ENCODE results near the gene FRMD8. TPM values are rescaled to one million over a fixed set of nuclear protein-coding genes. Genes with fewer than 3 reads are reported as not detected.

Gene FRMD8
- total and polyA plus RNA-seq, 2 experiments from 2014 or later = 7.0 to 35.4 TPM

GRCh38 chr11:65424205-65425104, 38.0 kb downstream of the FRMD8 start:
- Mint-ChIP-seq H3K4me1 (peaks cover 81% of the 10 kb centered on the region), H3K27ac (no peak overlapping the region; the same call in 1 of the 2 replicates), H3K36me3 (ENCODE audit: low read depth) (no peaks in the 10 kb centered on the region), H3K4me3 (peak overlapping the region; percentile 73), H3K9me3 (no peaks in the 10 kb centered on the region; the same call in 2 of the 3 replicates), H3K27me3 (ENCODE audit: insufficient read depth, low read depth, poor library complexity) (peaks cover 21% of the 10 kb centered on the region)
- TF ChIP-seq POLR2AphosphoS5 (IDR thresholded peaks at IDR 0.05; ENCODE audit: low read depth) (no peak), EZH2phosphoT487 (IDR thresholded peaks at IDR 0.05; ENCODE audit: unreplicated experiment) (no peak), CREB1 (CRISPR knock-in tag; IDR thresholded peaks at IDR 0.05; ENCODE audit: low read depth) (no peak), STAT1 (IDR thresholded peaks at IDR 0.05; ENCODE audit: unreplicated experiment) (no peak)
- TF ChIP-seq, protein P1, sequence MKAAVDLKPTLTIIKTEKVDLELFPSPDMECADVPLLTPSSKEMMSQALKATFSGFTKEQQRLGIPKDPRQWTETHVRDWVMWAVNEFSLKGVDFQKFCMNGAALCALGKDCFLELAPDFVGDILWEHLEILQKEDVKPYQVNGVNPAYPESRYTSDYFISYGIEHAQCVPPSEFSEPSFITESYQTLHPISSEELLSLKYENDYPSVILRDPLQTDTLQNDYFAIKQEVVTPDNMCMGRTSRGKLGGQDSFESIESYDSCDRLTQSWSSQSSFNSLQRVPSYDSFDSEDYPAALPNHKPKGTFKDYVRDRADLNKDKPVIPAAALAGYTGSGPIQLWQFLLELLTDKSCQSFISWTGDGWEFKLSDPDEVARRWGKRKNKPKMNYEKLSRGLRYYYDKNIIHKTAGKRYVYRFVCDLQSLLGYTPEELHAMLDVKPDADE (IDR thresholded peaks at IDR 0.05) = no peak
- TF ChIP-seq, protein P2, sequence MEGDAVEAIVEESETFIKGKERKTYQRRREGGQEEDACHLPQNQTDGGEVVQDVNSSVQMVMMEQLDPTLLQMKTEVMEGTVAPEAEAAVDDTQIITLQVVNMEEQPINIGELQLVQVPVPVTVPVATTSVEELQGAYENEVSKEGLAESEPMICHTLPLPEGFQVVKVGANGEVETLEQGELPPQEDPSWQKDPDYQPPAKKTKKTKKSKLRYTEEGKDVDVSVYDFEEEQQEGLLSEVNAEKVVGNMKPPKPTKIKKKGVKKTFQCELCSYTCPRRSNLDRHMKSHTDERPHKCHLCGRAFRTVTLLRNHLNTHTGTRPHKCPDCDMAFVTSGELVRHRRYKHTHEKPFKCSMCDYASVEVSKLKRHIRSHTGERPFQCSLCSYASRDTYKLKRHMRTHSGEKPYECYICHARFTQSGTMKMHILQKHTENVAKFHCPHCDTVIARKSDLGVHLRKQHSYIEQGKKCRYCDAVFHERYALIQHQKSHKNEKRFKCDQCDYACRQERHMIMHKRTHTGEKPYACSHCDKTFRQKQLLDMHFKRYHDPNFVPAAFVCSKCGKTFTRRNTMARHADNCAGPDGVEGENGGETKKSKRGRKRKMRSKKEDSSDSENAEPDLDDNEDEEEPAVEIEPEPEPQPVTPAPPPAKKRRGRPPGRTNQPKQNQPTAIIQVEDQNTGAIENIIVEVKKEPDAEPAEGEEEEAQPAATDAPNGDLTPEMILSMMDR (conservative IDR thresholded peaks at IDR 0.05; ENCODE audit: low read depth in 2 of 2) = no peak
- no peak overlapping the region for H3K27ac ChIP-seq (ENCODE audit: low read depth)
- peak overlapping the region; percentile 37 for H3K4me3 ChIP-seq
- peak overlapping the region; percentile 98 for H3K4me2 ChIP-seq
- H3F3A ChIP-seq (replicated peaks; ENCODE audit: low read depth) = peaks cover 26% of the 10 kb centered on the region
- ATAC-seq (no peak), DNase-seq (ENCODE audit: low spot score) (peak; percentile 18)
- no peaks in the 10 kb centered on the region for H3K36me3 ChIP-seq (ENCODE audit: insufficient read depth)
- H3K79me2 ChIP-seq (replicated peaks; ENCODE audit: insufficient read depth) = peaks cover 35% of the 10 kb centered on the region
- no peaks in the 10 kb centered on the region for H4K20me1 ChIP-seq (replicated peaks; ENCODE audit: insufficient read depth)
- no peaks in the 10 kb centered on the region for H3K27me3 ChIP-seq (ENCODE audit: insufficient read depth)
- no peak overlapping the region for H2AFZ ChIP-seq
- no peaks in the 10 kb centered on the region for H3K9me2 ChIP-seq (ENCODE audit: insufficient read depth)
- H3K4me1 ChIP-seq (ENCODE audit: insufficient read depth) = peaks cover 81% of the 10 kb centered on the region

DNA sequence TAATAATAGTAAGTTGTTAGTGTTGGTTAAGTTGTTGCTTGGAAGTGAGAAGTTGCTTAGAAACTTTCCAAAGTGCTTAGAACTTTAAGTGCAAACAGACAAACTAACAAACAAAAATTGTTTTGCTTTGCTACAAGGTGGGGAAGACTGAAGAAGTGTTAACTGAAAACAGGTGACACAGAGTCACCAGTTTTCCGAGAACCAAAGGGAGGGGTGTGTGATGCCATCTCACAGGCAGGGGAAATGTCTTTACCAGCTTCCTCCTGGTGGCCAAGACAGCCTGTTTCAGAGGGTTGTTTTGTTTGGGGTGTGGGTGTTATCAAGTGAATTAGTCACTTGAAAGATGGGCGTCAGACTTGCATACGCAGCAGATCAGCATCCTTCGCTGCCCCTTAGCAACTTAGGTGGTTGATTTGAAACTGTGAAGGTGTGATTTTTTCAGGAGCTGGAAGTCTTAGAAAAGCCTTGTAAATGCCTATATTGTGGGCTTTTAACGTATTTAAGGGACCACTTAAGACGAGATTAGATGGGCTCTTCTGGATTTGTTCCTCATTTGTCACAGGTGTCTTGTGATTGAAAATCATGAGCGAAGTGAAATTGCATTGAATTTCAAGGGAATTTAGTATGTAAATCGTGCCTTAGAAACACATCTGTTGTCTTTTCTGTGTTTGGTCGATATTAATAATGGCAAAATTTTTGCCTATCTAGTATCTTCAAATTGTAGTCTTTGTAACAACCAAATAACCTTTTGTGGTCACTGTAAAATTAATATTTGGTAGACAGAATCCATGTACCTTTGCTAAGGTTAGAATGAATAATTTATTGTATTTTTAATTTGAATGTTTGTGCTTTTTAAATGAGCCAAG, 38.9 kb downstream of the FRMD8 start:
- no peaks in the 10 kb centered on the region for H4K20me1 ChIP-seq (replicated peaks; ENCODE audit: insufficient read depth)
- peak overlapping the region; percentile 73 for H3K4me3 Mint-ChIP-seq
- peaks cover 83% of the 10 kb centered on the region for H3K4me1 Mint-ChIP-seq
- H3K27me3 ChIP-seq (ENCODE audit: insufficient read depth) = no peaks in the 10 kb centered on the region
- peaks cover 33% of the 10 kb centered on the region for H3K79me2 ChIP-seq (replicated peaks; ENCODE audit: insufficient read depth)
- H3F3A ChIP-seq (replicated peaks; ENCODE audit: low read depth) = peaks cover 19% of the 10 kb centered on the region
- H3K27ac Mint-ChIP-seq = no peak overlapping the region
- H3K27ac ChIP-seq (ENCODE audit: low read depth) = no peak overlapping the region
- H3K4me3 ChIP-seq = peak overlapping the region; percentile 37; the same call in 1 of the 2 replicates
- no peaks in the 10 kb centered on the region; the same call in 2 of the 3 replicates for H3K9me3 Mint-ChIP-seq
- peak; percentile 58 for DNase-seq (ENCODE audit: low spot score)
- H3K36me3 ChIP-seq (ENCODE audit: insufficient read depth) = no peaks in the 10 kb centered on the region
- H3K9me2 ChIP-seq (ENCODE audit: insufficient read depth) = no peaks in the 10 kb centered on the region
- H3K27me3 Mint-ChIP-seq (ENCODE audit: insufficient read depth, low read depth, poor library complexity) = peaks cover 18% of the 10 kb centered on the region
- ATAC-seq = no peak
- no peaks in the 10 kb centered on the region for H3K36me3 Mint-ChIP-seq (ENCODE audit: low read depth)
- H3K4me2 ChIP-seq = peak overlapping the region; percentile 98
- no peak for TF ChIP-seq NANOG (IDR thresholded peaks at IDR 0.05; ENCODE audit: borderline replicate concordance)
- TF ChIP-seq, protein P2 (conservative IDR thresholded peaks at IDR 0.05; ENCODE audit: low read depth in 2 of 2) = 0 out of 4 replicates have a peak, but pooled peaks of 1 of the 2 experiments have one; percentile 13
- no peak overlapping the region for H2AFZ ChIP-seq
- peaks cover 81% of the 10 kb centered on the region for H3K4me1 ChIP-seq (ENCODE audit: insufficient read depth)
